Measurements from ENCODE around the gene LDLRAD4. TPM values are rescaled to one million over a fixed set of nuclear protein-coding genes. Genes with fewer than 3 reads are reported as not detected.

The LDLRAD4 gene
- polyA plus RNA-seq, 1 donor = 8.0 TPM

- no peak for DNase-seq
Measured at GRCh38 chr18:13266218-13267100, 47.9 kb downstream of the LDLRAD4 start.

- no peak for DNase-seq
Measured at GRCh38 chr18:13267431-13267873, 48.9 kb downstream of the LDLRAD4 start.

- DNase-seq = peak; percentile 75
Measured at GRCh38 chr18:13268158-13269012, 49.8 kb downstream of the LDLRAD4 start.

GRCh38 chr18:13269013-13269280, 50.4 kb downstream of the LDLRAD4 start:
- DNase-seq = peak; percentile 89

- peak; percentile 66 for DNase-seq
Measured at GRCh38 chr18:13269521-13270011, 51.0 kb downstream of the LDLRAD4 start.

- no peak for DNase-seq
Measured at GRCh38 chr18:13270279-13270855, 51.8 kb downstream of the LDLRAD4 start.

GRCh38 chr18:13271302-13271911, 52.8 kb downstream of the LDLRAD4 start:
- DNase-seq = no peak

GRCh38 chr18:13272416-13272815, 53.9 kb downstream of the LDLRAD4 start:
- DNase-seq = no peak

- no peak for DNase-seq
Measured at GRCh38 chr18:13273800-13274199, 55.2 kb downstream of the LDLRAD4 start.

GRCh38 chr18:13275075-13275474, 56.5 kb downstream of the LDLRAD4 start:
- DNase-seq = no peak

GRCh38 chr18:13276530-13277520, 58.3 kb downstream of the LDLRAD4 start:
- DNase-seq = no peak

- no peak for DNase-seq
Measured at GRCh38 chr18:13278062-13278630, 59.6 kb downstream of the LDLRAD4 start.

- no peak for DNase-seq
Measured at GRCh38 chr18:13279181-13280069, 60.9 kb downstream of the LDLRAD4 start.

- DNase-seq = no peak
Measured at GRCh38 chr18:13280070-13280795, 61.7 kb downstream of the LDLRAD4 start.

GRCh38 chr18:13281406-13281805, 62.8 kb downstream of the LDLRAD4 start:
- DNase-seq = no peak

GRCh38 chr18:13283746-13284145, 65.2 kb downstream of the LDLRAD4 start:
- DNase-seq = no peak

- no peak for DNase-seq
Measured at GRCh38 chr18:13284330-13285027, 65.9 kb downstream of the LDLRAD4 start.

GRCh38 chr18:13285874-13286273, 67.3 kb downstream of the LDLRAD4 start:
- no peak for DNase-seq
